Endometrial microvascular endothelial cells (primary cell): Measurements from ENCODE around the gene GABRD. TPM values are rescaled to one million over a fixed set of nuclear protein-coding genes. Genes with fewer than 3 reads are reported as not detected.
"Not testable (repeated sequence)": the region's sequence is repeated elsewhere in the genome, so short reads cannot be mapped to it uniquely, and the experiment has no call there.

Experiments
- in situ Hi-C: cut with HindIII; loops from 2 replicates; pipeline ENCODE4 v1.10.0; 2017; ENCODE audit warnings: low sequenced_read_pairs, low pct_unique_long_range_greater_than_20kb; ENCODE audit errors: inconsistent ontology term
- total RNA-seq: library from RNA; depleted of rRNA; stranded (reverse); fragments of >200 nt; gene quantifications from one replicate; pipeline ENCODE4 v1.2.3, GENCODE V29; 2015; ENCODE audit errors: inconsistent ontology term

Gene GABRD
- not detected for total RNA-seq

GRCh38 chr1:2019172-2019543 lies at the start of gene GABRD:
Gene GABRD (plus strand): TSS chr1:2019345. CDS start chr1:2019424, 79 bp downstream.
- in situ Hi-C loops, result no loop called here

GRCh38 chr1:1969505-1969900 lies 49.6 kb upstream of the GABRD start:
- in situ Hi-C loops, result no loop called here

DNA sequence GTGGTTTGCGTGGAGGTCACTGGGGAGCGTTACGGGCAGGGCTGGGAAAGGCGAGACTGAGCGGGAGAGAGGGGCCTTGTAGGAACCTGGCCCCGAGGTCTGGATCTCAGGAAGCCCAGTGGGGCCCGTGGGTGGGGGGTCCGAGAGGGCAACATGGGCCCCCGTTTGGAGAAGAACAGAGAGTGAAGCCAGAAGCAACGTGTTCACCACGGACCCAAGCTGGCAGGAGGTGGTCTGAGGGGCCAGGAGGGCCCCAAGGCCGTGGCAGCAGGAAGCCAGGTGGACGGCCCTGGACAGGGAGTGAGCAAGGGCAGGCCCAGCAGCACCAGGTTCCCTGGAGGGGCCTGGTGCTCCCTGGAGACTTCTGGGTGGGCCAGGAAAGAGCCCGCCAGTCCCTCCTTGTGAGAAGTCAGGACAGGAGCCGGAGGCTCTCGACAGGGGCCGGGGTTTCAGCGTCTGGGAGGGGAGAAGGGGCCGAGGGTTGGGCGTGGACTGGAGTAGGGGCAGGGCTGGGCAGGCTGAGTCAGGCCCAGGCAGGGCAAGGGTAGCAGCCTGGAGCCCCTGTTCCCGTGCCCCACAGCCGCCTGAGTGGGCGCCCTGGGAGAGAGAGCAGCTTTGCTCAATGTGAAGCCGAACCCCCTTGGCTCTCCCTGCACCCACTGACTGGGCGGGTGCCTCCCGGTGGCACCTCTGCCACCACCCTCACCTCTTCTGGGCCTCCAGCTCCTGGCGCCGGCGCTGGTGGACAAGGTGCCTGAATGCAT lies 49.0 kb upstream of the GABRD start:
- in situ Hi-C loops, result no loop called here

DNA sequence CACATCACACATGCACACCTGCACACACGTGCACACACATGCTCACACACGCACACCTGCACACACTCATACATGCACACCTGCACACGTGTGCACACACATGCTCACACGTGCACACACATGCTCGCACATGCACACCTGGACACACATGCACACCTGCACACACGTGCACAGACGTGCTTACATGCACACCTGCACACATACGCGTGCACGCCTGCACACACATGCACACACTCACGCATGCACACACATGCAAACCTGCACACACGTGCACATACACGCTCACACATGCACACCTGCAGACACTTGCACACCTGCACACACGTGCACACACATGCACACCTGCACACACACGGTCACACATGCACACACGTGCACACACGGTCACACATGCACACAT lies 48.1 kb upstream of the GABRD start:
- in situ Hi-C loops, result no loop called here

DNA sequence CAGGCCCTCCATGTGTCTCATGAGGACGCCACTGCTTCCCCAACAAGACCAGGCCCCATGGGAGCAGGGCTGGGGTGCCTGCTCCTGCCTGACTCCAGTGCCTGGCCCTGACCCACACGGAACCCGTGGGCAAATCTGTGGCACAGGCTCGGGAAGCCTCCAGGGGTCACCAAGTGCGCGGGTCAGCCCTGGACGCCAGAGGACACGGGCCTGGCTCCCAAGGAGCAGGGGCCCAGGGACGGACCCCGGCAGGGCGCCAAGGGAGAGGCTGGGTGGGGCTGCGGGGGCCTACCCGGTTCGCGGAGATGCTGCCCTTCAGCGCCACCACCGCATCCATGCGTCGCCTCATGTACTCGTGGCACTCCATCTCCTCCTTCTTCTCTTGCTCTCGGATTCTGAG lies 47.5 kb upstream of the GABRD start:
- in situ Hi-C loops, result no loop called here

DNA sequence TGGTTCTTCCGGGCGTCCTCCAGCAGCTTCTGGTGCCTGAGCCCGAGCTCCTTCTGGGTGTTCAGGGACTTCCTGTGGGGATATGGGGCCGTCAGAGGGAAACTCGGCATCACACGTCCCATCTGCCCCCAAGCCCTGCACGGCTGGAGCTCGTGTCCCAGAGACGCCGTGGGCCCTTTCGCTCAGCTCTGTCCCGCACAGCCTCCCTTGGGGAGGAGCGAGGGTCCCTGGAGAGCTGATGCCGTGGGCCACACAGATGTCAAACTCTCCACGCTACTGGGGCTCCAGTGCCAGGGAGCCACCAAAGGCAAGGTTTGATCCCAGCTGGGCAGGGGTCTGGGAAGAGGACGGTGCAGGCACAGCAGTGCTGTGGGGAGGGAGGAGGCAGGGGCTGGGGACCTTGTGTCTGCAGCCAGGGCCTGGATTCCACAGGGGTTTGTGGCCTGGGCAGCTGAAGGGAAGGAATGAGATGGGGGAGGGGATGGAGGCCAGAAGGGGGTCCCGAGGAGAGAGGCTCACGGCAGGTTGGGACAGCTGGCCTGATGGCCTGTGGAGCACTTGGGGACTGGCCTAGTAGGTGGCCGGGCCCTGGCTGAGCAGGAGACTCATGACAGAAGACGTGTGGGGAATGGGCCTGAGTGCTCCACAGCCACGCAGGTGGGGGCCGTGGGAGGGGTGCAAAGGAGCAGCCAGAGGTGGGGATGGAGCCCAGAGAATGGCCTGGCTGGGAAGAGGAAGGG lies 46.0 kb upstream of the GABRD start:
- in situ Hi-C loops, result no loop called here

GRCh38 chr1:1973716-1974642 lies 45.2 kb upstream of the GABRD start:
- in situ Hi-C loops, result no loop called here

DNA sequence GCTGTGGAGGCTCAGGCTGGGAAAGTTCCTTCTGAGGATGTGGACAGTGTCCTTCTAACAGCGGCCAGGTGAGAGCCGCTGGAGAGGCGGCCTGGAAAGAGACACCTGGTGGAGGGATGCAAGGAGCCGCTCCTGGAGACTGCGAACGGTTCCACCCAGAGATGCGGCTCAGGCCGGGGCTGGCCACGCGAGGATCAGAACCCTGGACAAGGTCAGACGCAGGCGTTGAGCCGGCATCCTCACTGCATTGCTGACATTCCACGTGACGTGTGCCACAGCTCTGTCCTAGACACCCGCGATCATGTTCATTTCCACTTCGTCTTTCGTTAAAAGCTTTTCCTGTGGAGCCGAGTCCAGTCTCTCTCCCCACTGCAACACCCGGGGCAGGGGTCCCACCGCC lies 44.3 kb upstream of the GABRD start:
- in situ Hi-C loops, result no loop called here

DNA sequence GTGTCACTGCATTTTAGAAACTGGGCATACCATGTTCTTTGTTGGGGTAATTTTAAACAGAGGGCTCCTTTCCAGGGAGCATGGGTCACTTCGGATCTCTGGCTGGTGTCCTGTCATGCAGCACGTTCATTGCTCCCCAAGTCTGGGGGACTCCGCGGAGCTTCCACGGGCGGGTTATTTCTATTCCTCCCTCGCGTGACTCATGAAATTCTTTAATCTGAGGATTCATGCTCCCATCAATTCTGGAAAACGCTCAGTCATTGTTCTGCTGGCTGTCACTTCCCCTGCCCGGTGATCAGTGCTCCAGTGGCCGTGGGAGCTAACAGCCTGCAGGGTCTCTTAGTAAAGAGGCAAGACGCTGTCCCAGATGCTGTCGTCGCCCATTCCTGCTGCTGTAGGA lies 43.6 kb upstream of the GABRD start:
- in situ Hi-C loops, result no loop called here

- in situ Hi-C loops, result no loop called here
These were observed 43.1 kb upstream of the GABRD start for GRCh38 chr1:1976031-1976430.

DNA sequence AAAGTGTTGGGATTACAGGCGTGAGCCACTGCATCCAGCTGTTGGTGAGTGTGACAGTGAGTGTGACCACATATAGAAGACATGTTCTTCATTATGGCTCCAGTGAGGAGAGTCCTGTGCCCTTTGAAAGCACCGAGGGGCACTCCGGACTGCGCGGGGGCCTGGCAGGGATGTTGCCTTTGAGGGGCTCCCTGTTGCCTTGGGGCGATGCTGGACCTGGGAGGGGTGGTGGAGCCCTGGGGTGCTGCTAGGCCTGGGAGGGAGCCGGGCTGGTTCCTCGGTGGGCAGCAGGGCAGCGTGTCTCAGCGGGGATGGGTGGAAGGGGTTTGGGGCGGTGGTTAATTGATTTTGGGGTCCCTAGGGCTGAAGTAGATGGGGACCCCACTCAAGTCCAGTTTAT lies 41.0 kb upstream of the GABRD start:
- in situ Hi-C loops, result no loop called here

DNA sequence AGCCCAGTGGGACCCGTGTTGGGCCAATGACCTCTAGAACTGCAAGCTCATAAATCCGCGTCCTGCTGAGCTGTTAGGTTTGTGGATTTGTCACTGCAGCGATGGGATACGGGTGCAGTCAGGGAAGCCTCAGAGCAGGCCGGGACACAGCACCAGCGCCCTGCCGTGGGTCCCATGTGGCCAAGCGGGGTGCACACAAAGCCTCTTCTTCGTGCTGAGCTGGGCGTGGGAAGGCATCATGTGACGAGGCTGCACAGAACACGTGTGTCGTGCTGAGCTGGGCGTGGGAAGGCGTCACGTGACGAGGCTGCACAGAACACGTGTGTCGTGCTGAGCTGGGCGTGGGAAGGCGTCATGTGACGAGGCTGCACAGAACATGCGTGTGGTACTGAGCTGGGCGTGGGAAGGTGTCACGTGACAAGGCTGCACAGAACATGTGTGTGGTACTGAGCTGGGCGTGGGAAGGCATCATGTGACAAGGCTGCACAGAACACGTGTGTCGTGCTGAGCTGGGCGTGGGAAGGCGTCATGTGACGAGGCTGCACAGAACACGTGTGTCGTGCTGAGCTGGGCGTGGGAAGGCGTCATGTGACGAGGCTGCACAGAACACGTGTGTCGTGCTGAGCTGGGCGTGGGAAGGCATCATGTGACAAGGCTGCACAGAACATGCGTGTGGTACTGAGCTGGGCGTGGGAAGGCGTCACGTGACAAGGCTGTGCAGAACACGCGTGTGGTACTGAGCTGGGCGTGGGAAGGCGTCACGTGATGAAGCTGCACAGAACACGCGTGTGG lies 40.3 kb upstream of the GABRD start:
- in situ Hi-C loops, result not testable (repeated sequence)

GRCh38 chr1:1979482-1980165 lies 39.5 kb upstream of the GABRD start:
- in situ Hi-C loops, result no loop called here

DNA sequence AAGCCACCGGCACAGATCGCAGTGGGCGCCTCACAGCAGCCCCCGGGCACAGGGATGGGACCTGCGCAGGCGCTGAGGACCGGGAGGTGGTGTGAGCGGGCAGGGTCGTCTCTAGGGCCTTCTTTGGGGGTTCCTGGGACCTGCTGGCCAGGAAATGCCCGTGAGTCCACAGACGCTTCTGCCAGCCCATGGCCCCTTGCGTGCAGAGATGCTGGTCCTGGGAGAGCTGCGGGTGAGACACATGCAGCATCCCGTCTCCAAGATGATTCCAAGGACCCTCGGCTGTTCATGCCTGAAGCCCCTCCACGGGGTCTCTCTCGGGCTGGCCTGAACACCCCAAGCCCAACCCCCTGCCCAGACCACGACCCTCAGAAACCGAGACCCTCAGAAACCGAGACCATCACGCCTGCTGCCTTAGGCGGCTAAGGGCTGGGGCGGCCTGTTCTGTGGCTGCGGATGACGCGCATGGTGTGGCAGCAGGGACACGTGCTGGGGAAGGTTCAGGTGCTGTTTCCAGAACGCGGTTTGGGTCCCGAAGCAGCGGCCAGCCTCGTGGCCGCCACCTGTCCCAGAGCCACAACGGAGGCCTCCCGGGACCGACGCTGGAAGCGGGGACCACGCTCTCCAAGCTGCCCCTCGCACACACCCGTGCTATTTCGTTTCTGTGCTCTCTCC lies 38.5 kb upstream of the GABRD start:
- in situ Hi-C loops, result no loop called here

- in situ Hi-C loops, result no loop called here
These were observed 38.0 kb upstream of the GABRD start for GRCh38 chr1:1981142-1981500.

DNA sequence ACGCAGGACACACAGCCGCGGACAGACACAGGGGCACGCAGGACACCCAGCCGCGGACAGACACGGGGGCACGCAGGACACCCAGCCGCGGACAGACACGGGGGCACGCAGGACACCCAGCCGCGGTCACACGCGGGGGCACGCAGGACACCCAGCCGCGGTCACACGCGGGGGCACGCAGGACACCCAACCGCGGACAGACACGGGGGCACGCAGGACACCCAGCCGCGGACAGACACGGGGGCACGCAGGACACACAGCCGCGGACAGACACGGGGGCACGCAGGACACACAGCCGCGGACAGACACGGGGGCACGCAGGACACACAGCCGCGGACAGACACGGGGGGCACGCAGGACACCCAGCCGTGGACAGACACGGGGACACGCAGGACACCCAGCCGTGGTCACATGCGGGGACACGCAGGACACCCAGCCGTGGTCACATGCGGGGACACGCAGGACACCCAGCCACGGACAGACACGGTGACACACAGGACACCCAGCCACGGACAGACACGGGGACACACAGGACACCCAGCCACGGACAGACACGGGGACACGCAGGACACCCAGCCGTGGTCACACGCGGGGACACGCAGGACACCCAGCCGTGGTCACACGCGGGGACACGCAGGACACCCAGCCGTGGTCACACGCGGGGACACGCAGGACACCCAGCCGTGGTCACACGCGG lies 37.4 kb upstream of the GABRD start:
- in situ Hi-C loops, result not testable (repeated sequence)
